HG02759 (cell line): ENCODE results near the gene ARL6IP4.

Experiments
- ATAC-seq: cut with Tn5 transposase; IDR thresholded peaks from one replicate; pipeline ENCODE4 v1.9.1; 2021; ENCODE audit warnings: mild to moderate bottlenecking, moderate library complexity; ENCODE audit not compliant: unreplicated experiment

Gene ARL6IP4

DNA sequence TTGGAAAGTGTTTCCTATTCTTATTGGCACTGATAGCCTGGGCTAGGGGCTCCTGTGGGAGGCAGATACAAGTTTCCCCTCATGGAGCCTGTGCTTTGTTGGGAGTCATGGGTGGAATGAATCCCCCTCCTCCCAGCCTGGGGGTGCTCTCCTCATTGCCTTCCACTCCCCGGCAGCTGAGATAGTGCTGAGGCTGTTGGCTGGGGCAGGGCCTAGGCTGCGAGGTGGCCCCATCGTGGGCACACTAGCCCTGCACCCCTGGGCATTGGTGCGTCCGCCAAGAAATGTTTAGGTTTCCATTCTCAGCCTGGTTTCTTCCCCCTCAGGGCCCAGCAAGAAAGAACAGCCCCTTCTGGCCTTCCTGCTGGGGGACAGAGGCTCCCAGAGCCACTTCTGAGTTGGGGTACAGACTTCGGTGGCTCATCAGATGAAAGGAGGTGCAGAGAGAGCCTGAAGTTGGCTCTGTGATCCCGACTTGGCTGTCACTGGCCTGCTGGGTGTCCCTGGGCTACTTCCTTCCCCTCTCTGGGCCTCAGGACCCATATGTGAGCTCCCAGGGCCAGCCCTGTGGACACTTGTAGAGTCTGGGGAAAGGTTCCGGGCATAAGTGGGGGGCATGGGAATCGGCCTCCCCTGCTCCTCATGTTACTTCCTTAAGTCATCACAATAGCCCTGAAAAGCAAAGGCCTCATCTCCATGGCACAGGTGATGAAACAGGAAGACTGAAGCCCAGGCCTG is 2.7 kb upstream of the ARL6IP4 start:
- no peak for ATAC-seq

- no peak for ATAC-seq
Observed at GRCh38 chr12:122978507-122978955, 1.9 kb upstream of the ARL6IP4 start.

DNA sequence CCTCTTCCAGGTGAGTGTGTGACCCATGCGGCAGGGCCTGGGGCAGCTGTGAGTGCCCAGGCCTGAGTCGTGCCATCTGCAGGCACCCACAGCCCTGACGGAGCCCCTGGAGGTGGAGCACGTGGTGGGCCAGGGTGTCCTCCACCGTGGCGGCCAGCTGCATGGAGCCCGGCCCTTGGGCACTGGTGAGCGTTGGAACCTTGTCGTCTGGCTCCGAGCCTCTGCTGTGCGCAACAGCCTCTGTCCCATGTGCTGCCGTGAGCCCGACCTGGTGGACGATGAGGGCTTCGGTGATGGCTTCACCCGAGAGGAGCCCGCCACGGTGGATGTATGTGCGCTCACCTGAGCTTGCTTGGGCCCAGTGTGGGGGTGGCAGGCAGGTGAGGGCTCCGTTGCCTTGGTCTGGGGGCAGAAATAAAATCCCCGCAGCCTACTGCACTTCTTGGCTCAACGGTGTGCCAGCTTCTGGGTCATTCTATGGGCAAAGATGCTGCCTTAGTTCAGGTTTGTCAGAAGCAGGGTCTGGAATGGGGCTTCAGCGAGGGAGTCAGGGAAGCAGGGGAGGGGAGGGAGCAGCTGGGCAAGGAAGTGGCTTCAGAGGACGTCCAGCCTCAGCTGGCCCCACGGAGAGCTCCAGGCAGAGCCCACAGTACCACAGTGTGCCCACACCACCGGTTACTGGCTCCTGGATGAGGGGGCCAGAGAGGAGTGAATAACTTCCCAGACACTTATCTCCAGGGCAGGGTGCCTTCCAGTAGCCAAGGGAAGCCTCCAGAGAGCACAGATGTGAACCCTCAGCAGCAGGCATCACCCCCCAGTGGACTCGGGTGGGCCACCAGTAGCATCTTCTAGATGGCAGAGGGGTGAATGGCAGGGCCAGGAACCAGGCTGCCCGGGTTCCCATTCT is 1.2 kb upstream of the ARL6IP4 start:
- ATAC-seq: no peak

- ATAC-seq: no peak
Observed at GRCh38 chr12:122979908-122980182, 636 bp upstream of the ARL6IP4 start.

- ATAC-seq: peak; percentile 24
Observed at GRCh38 chr12:122981036-122981471, 573 bp downstream of the ARL6IP4 start.

DNA sequence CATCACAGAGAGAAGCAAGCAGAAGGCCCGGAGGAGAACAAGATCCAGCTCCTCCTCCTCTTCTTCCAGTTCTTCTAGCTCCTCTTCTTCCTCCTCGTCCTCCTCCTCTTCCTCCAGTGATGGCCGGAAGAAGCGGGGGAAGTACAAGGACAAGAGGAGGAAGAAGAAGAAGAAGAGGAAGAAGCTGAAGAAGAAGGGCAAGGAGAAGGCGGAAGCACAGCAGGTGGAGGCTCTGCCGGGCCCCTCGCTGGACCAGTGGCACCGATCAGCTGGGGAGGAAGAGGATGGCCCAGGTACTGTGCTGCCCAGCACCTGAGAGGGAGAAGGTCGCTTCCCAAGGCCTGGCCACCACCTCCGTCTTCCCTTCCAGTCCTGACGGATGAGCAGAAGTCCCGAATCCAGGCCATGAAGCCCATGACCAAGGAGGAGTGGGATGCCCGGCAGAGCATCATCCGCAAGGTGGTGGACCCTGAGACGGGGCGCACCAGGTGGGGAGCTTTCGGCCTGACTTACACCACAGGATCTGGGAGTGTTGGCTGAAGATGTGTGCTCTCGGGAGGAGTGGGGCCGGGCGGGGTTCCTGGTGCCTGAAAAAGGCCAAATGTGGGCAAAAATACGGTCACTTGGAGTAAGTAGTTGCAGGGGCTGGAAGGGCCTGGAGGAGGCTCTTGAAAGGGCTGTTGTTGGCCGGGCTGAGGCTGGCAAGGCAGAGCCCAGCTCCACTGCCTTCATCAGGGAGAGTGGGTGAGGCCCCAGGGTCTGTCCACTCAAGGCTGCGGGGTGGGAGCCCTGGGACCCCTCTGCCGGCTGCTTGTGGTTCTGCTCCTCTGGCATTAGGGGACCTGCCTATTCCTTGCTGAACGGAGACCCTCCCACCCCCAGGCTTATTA is 1.4 kb downstream of the ARL6IP4 start:
- no peak for ATAC-seq

DNA sequence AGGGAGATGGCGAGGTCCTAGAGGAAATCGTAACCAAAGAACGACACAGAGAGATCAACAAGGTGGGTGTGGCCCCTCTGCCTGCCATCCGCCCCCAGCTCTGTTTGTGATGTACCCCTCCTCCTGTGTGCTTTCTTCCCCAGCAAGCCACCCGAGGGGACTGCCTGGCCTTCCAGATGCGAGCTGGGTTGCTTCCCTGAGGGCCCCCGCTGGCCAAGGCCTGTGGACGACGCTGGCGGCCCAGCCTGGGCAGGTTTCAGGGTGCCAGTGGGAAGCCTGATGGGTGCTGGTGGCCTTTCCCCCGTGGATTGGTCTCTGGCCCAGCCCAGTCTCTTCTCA is 2.0 kb downstream of the ARL6IP4 start:
- ATAC-seq: no peak

- ATAC-seq: no peak
Observed at GRCh38 chr12:122982963-122983788, 2.7 kb downstream of the ARL6IP4 start.

DNA sequence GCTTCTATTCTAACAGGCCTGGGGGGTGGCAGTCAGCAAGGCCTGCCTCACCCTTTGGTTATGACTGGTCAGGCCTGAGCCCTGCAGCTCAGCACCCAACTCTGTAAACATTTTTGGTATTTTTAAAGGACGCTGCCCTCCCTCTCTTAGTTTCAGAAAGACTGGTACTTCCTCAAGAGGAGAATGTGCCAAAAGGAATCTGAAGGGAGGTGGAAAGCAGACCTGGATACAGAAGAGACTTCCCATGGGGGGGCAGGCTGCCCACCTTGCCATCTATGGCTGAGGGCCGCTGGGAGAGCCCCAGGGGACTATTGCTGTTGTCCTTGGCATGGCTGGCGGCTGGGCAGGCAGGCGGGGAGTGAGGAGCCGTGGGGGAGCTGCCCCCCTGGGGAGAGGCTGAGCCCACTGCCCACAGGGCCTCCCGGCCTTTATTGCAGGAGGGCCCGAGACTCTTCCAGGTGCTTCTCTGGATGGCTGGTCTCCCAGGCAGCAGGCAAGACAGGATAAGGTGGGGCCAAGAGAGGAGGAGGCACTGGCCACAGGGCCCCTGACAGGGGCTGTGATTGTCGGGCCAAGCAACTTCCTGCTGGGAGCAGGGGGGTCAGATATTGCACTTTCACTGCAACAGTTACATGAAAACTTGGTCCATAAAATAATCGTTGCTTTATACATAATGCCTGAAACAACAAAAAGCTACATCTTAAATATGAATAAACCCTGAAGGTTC is 3.5 kb downstream of the ARL6IP4 start:
- no peak for ATAC-seq

- no peak for ATAC-seq
Observed at GRCh38 chr12:122984612-122985337, 4.3 kb downstream of the ARL6IP4 start.

- no peak for ATAC-seq
Observed at GRCh38 chr12:122985338-122986257, 5.1 kb downstream of the ARL6IP4 start.

GRCh38 chr12:122986258-122986871 is 5.9 kb downstream of the ARL6IP4 start:
- no peak for ATAC-seq

- ATAC-seq: no peak
Observed at GRCh38 chr12:122987086-122987951, 6.8 kb downstream of the ARL6IP4 start.

DNA sequence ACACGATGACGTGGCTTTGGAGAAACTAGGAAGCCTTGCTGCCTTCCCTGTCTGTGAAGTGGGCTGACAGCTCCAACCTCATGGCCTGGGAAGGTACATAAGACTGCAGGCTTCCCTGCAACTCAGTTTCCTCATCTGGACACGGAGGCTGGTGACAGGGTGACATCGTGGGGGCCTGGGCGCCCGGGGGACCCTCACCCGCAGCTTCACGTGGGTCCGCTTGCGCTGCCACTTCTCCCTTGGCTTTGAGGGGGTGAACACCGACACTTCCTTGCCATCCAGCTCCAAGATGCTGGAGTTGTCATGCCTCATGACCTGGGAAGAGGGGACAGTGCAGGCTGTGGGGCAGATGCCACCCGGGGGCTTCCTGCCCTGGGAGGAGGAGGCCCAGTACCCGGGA is 7.6 kb downstream of the ARL6IP4 start:
- no peak for ATAC-seq

DNA sequence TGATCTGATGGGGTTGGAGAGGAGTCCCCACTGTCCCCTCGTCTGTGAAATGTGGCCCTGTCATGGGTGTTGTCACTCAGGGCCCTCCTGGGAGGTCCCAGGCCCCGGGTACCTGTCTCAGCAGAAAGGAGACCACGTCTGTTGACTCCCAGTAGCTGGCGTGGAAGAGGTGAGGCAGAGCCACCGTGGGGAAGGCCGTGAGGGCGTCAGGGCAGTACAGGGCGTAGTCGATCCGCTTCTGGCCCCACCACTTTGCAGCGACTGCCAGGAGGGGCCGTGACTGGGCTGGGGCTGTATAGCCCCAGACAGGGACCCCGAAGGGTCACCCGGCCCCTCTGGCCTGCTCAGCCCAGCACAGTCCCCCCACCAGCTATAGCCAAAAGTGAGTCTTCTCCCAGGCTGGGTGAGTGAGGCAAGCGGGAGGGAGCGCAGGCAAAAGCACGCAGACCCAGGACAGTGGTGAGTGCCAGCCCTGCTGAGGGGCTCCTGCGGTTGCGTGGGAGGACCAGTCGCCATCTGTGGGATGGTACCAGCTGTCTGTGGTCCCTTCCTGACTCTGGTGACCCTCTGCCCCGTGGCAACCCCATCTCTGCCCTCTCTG is 8.2 kb downstream of the ARL6IP4 start:
- no peak for ATAC-seq

DNA sequence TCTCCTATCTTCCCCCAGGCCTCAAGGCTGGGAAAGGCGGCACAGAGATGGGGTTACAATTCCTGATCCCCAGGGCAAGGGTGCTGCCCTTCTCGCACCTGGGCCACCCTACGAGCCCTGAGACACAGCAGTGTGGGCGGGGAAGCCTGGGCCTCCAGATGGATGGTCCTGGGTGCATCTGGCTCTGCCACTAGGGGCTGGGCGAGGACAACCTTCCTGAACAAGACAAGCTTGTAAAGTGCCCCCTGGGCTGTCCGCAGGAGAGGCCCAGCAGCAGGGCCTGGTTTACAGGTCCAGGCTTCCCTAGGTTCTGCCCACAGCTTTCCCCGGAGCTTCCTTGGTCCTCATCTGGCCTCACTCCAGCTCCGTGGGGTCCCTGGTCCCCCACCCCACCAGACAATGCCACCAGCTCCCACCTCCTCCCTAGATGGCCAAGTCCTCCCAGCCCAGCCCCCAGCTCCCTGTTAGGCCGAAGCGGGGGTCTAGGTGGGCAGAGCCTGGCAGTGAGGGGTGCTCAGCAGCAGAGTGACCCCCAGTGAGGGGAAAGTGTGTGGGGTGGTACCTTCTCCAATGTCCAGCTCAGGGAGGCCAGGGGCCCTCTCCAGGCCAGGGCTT is 8.9 kb downstream of the ARL6IP4 start:
- ATAC-seq: no peak
